Neural cell (in vitro differentiated cells): Measurements from ENCODE around the gene MRTO4. TPM values are rescaled to one million over a fixed set of nuclear protein-coding genes. Genes with fewer than 3 reads are reported as not detected.

ENCODE experiments used
- H2AFZ ChIP-seq: fragments of 200-600, 300-800 bp; sonication (generic), shearing (Covaris generic); 2 replicates; pipeline ENCODE4 v1.6.0; 2014; ENCODE audit warnings: low read depth, mild to moderate bottlenecking, antibody characterized with exemption, low read length, moderate library complexity
- H3F3A ChIP-seq: fragments of 200-600 bp; shearing (Covaris generic); 2 replicates; pipeline ENCODE4 v1.6.1; 2016; ENCODE audit warnings: mild to moderate bottlenecking, moderate library complexity, mixed read lengths, antibody characterized with exemption, low read length; ENCODE audit not compliant: insufficient read depth, poor library complexity, severe bottlenecking
- H3K27ac ChIP-seq: fragments of 200-600, 300-800 bp; sonication (generic), shearing (Covaris generic); 2 replicates; pipeline ENCODE4 v1.5.1; 2014; ENCODE audit warnings: mild to moderate bottlenecking, low read length, moderate library complexity
- H3K27me3 ChIP-seq: fragments of 300-800, 200-600 bp; sonication (generic), shearing (Covaris generic); 2 replicates; pipeline ENCODE4 v1.6.0; 2014; ENCODE audit warnings: mild to moderate bottlenecking, low read depth, low read length, moderate library complexity; ENCODE audit not compliant: insufficient read depth
- H3K36me3 ChIP-seq: fragments of 300-800, 200-600 bp; sonication (generic), shearing (Covaris generic); 2 replicates; pipeline ENCODE4 v1.5.1; 2014; ENCODE audit warnings: mild to moderate bottlenecking, antibody characterized with exemption, low read length, moderate library complexity; ENCODE audit not compliant: insufficient read depth
- H3K4me2 ChIP-seq: fragments of 300-800, 200-600 bp; sonication (generic), shearing (Covaris generic); 2 replicates; pipeline ENCODE4 v1.6.0; 2014; ENCODE audit warnings: mild to moderate bottlenecking, low read length
- H3K4me3 ChIP-seq: fragments of 300-800, 200-600 bp; sonication (generic), shearing (Covaris generic); 2 replicates; pipeline ENCODE4 v1.5.1; 2014; ENCODE audit warnings: mild to moderate bottlenecking, low read length, moderate library complexity
- H3K79me2 ChIP-seq: fragments of 200-600 bp; shearing (Covaris generic); replicated peaks from 2 replicates; pipeline ENCODE4 v1.6.0; 2014; ENCODE audit warnings: mild to moderate bottlenecking, low read length, moderate library complexity; ENCODE audit not compliant: insufficient read depth
- H3K9ac ChIP-seq: fragments of 300-800, 200-600 bp; sonication (generic), shearing (Covaris generic); 2 replicates; pipeline ENCODE4 v1.6.1; 2016; ENCODE audit warnings: mild to moderate bottlenecking, low read length, mixed read lengths
- H3K9me2 ChIP-seq: fragments of 200-600 bp; shearing (Covaris generic); 2 replicates; pipeline ENCODE4 v1.6.1; 2016; ENCODE audit warnings: mild to moderate bottlenecking, low read length, mixed read lengths; ENCODE audit not compliant: insufficient read depth
- H3K9me3 ChIP-seq: fragments of 200-600, 300-800 bp; sonication (generic), shearing (Covaris generic); 2 replicates; pipeline ENCODE4 v1.6.1; 2016; ENCODE audit warnings: mild to moderate bottlenecking, mixed run types, low read length, moderate library complexity, mixed read lengths
- H4K20me1 ChIP-seq: fragments of 200-600 bp; shearing (Covaris generic); 2 replicates; pipeline ENCODE4 v1.6.1; 2016; ENCODE audit warnings: mild to moderate bottlenecking, mixed run types; ENCODE audit not compliant: insufficient read depth
- CTCF ChIP-seq: fragments of 450-650 bp; IDR thresholded peaks from 2 replicates; pipeline ENCODE4 v1.5.1; 2014; ENCODE audit warnings: antibody characterized with exemption, mild to moderate bottlenecking, moderate library complexity; ENCODE audit not compliant: poor library complexity, severe bottlenecking
- EP300 ChIP-seq: fragments of 450-650 bp; conservative IDR thresholded peaks from 2 replicates; pipeline ENCODE4 v1.6.1; 2014; ENCODE audit warnings: antibody characterized with exemption, mild to moderate bottlenecking, moderate library complexity; ENCODE audit not compliant: poor library complexity, severe bottlenecking
- EZH2 ChIP-seq: fragments of 200-600, 300-800 bp; shearing (Covaris generic), sonication (generic); IDR thresholded peaks from 2 replicates; pipeline ENCODE4 v1.6.1; 2014; ENCODE audit warnings: antibody characterized with exemption, low read length, borderline replicate concordance, mild to moderate bottlenecking; ENCODE audit not compliant: insufficient read depth, poor library complexity, severe bottlenecking
- MXI1 ChIP-seq: fragments of 450-650 bp; conservative IDR thresholded peaks from 2 replicates; pipeline ENCODE4 v1.6.1; 2014; ENCODE audit warnings: antibody characterized with exemption, mild to moderate bottlenecking; ENCODE audit not compliant: poor library complexity, severe bottlenecking
- POLR2AphosphoS5 ChIP-seq: IDR thresholded peaks from 2 replicates; pipeline ENCODE4 v1.6.1; 2012
- RAD21 ChIP-seq: fragments of 450-650 bp; conservative IDR thresholded peaks from 2 replicates; pipeline ENCODE4 v1.6.1; 2014; ENCODE audit warnings: antibody characterized with exemption, mild to moderate bottlenecking, moderate library complexity
- REST ChIP-seq: IDR thresholded peaks from 2 replicates; pipeline ENCODE4 v1.6.1; 2012; ENCODE audit warnings: borderline replicate concordance
- SMC3 ChIP-seq: fragments of 450-650 bp; conservative IDR thresholded peaks from 2 replicates; pipeline ENCODE4 v1.6.1; 2014; ENCODE audit warnings: antibody characterized with exemption, mild to moderate bottlenecking, moderate library complexity; ENCODE audit not compliant: poor library complexity
- TAF1 ChIP-seq: IDR thresholded peaks from 2 replicates; pipeline ENCODE4 v1.6.1; 2012; ENCODE audit warnings: low read depth
- polyA plus RNA-seq: library from polyadenylated mRNA; depleted of rRNA; stranded (reverse); fragments of >200 nt; gene quantifications from 2 replicates; pipeline ENCODE4 v1.2.3, GENCODE V29; 2014

MRTO4 gene
- polyA plus RNA-seq, 1 donor from 2014 or later, result 50.2 TPM

DNA sequence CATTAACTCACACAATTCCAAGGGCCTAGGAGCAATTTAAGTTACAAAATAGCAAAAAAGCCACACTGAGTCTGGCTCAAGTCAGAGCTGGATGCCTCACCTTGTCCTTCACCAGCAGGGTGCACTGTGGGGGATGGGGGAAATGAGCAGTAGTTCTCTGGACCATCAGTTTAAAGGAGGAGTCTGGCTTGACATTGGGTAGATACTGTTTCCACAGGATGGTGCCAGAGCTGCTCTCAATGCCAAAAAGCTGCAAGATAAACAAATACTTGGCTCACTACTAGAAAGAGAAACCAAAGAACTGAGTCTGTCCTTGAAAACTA lies 19.1 kb upstream of the MRTO4 start:
- no peaks in the 10 kb centered on the region for H3K79me2 ChIP-seq
- no peak overlapping the region for H2AFZ ChIP-seq
- no peaks in the 10 kb centered on the region for H3F3A ChIP-seq
- H3K9ac ChIP-seq, result no peak overlapping the region
- no peaks in the 10 kb centered on the region for H3K27me3 ChIP-seq
- no peak overlapping the region for H3K27ac ChIP-seq
- no peaks in the 10 kb centered on the region for H3K9me3 ChIP-seq
- no peak overlapping the region for H3K4me3 ChIP-seq
- no peak for TF ChIP-seq SMC3
- TF ChIP-seq POLR2AphosphoS5, result no peak
- no peak for TF ChIP-seq CTCF
- no peak for TF ChIP-seq EP300
- TF ChIP-seq TAF1, result no peak
- TF ChIP-seq REST, result no peak
- no peak for TF ChIP-seq EZH2
- TF ChIP-seq MXI1, result no peak
- no peak for TF ChIP-seq RAD21
- no peaks in the 10 kb centered on the region for H3K36me3 ChIP-seq
- H3K9me2 ChIP-seq, result no peaks in the 10 kb centered on the region
- H4K20me1 ChIP-seq, result no peaks in the 10 kb centered on the region
- H3K4me2 ChIP-seq, result no peak overlapping the region

DNA sequence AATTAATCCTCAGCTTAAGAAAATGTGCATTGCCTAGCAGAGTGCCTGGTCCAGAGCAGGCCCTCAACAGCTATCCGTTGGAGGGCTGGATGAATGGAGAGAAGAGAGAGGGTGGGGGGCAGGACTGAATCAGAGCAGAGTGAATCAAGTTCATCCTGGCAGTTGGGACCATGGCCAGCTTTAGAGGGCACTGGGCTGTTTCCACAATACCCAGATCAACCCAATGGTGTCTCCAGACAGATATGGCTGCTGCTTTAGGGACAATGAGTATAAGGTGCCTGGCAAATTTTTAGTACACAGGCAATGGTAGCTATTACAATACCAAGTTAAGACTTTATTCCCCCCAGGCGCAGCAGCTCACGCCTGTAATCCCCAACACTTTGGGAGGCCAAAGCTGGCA lies 17.4 kb upstream of the MRTO4 start:
- Histone ChIP-seq H3K36me3 (no peaks in the 10 kb centered on the region), H3K4me3 (no peak overlapping the region), H4K20me1 (no peaks in the 10 kb centered on the region), H3K9ac (no peak overlapping the region), H3K27ac (no peak overlapping the region), H3K4me2 (no peak overlapping the region), H3K9me2 (no peaks in the 10 kb centered on the region), H2AFZ (no peak overlapping the region), H3K27me3 (no peaks in the 10 kb centered on the region), H3F3A (no peaks in the 10 kb centered on the region), H3K9me3 (no peaks in the 10 kb centered on the region), H3K79me2 (no peaks in the 10 kb centered on the region)
- TF ChIP-seq SMC3, result no peak
- no peak for TF ChIP-seq EZH2
- no peak for TF ChIP-seq POLR2AphosphoS5
- no peak for TF ChIP-seq REST
